T-helper 2 cell treated with Interferon-gamma antibody and Interleukin-4, amounts not matched to agents 100 ng/mL and 5 ng/mL, for 36 hours (primary cell): ENCODE measurements around the gene ABLIM2. TPM values are rescaled to one million over a fixed set of nuclear protein-coding genes. Genes with fewer than 3 reads are reported as not detected.

Experiments
- intact Hi-C: fragments of 100-400 bp; cut with micrococcal nuclease; formaldehyde crosslinking; loops from one replicate; pipeline ENCODE4 v1.15.1; 2023
- total RNA-seq: library from RNA; stranded (reverse); gene quantifications from 2 replicates; pipeline ENCODE4 v1.2.3, GENCODE V29; 2022

ABLIM2 gene
- total RNA-seq, 1 donor from 2014 or later: 0.43 TPM

DNA sequence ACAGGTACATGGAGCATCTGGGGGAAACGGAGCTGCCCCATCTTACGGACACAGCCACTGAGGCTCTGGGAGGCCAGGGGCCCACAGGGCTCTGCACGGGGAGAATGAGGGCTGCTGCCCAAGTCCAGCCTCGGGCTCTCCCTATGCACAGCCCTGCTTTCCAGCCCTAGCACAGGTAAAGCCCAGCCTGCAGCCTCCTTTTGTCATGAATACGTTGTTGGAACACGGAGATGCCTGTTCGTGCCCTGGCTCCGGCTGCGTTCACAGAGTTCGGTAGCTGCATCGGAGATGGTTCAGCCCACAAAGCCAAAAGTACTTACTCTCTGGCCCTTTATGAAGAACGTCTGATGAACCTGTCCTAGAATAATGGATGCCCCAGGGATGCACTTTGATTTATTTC, 150.2 kb downstream of the ABLIM2 start:
- intact Hi-C loops: no loop called here

DNA sequence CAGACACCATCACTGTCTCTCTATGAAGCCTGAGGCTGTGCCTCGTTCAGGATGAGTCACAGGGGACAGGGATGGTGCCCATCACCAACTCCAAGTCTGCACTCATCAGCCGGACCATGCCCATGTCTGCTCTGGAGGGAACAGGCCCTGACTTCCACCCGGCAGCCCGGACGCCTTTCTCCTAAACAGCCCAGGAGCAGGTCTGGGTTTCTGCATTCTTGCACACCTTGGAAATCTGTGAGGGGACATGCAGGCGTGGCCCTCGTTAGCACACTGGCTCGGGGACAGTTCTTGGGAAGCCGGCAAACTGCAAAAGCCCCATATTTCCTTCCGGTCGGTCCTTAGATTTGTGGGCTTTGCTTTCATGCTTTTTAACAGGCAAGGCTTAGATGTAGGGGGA, 151.0 kb downstream of the ABLIM2 start:
- intact Hi-C loops: no loop called here

DNA sequence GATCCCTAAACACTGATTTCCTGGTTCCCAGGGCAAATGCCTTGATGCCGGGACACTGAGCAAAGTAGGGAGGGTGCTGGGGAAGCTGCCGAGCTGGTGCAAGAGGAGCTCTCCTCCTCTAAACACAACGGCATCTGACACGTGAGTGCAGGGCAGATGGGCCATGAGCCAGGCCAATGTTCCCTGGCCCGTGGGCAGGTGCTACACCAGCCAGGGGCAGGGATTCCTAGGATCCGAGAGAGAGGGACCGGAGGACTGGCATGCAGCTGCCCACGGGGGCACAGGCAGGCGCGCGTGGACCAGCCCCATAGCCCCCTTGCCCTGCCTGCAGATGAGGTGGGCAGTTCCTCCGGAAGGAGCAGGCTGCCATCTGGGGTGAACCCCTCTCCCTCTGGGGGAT, 152.1 kb downstream of the ABLIM2 start:
- intact Hi-C loops: no loop called here

DNA sequence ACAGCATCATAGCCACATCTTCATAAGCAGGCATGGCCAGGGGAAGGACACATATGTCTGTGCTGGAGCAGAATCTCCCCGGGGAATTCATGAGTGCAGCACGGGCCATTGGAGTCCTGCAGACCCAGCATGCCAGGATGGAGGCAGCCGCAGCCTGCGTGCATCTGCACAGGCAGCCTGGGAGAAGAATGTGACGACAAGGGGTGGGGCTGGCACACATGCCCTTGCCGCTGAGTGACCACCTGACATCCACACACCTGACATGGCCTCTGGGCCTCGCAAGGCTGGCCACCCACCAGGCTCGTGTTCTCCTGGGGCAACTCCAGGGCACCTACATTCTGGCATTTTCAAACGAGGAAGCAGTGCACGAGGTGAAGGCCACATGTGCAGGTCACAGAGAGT, 152.8 kb downstream of the ABLIM2 start:
- intact Hi-C loops: no loop called here

DNA sequence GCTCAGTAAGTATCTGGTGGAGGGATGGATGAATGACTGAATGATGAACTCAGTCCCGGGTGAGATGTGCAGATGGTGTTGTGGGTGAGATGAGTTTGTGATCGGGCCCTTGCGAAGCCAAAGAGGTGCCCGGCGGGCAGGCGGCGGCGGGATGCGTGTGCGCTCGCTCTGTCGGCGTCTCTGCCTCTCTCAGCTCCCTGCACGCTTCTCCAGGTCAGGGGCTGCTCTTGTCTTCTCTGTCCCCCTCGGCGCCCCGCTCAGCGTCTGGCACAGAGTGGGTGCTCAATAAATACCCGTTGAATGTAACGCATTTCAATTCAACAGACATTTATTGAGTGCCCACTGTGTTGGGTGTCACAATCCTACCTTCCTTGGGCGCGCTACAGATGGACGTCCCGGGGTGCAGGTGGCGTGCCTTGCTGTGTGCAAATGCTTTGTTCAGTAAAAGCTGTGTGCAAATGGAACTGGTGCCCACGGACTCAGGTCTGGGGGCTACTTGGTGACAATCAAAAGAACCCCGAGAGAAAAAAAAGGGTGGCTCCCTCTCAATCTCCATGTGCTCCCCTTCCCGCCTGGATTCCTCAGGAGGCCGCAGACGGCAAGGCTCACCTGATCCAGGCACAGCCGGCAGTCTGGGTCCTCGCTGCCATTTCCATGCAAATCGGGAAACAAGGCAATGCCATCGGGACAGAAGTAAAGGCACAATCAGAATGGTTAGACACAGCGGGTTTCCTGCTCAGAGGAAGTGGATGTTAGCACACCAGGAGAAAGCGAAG, 153.4 kb downstream of the ABLIM2 start:
- intact Hi-C loops: no loop called here

DNA sequence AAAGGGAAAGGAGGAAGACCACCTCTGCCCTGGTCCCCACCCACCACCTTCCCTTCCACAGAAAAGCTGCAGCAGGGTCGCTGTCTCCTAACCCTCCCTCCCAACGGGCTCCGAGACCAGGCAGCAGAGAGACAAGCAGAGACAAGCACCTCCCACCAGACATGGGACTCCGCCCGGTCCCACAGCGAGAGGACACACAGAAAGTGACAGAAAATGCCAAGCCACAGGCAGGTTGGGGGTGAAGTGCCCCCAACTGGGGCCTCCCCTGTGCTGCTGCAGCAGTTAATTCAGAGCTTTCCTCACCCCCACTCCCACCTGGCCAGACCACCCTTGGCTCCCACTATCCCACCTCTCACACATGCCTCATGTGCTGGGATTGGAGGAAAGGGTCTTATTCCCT, 154.5 kb downstream of the ABLIM2 start:
- intact Hi-C loops: no loop called here

DNA sequence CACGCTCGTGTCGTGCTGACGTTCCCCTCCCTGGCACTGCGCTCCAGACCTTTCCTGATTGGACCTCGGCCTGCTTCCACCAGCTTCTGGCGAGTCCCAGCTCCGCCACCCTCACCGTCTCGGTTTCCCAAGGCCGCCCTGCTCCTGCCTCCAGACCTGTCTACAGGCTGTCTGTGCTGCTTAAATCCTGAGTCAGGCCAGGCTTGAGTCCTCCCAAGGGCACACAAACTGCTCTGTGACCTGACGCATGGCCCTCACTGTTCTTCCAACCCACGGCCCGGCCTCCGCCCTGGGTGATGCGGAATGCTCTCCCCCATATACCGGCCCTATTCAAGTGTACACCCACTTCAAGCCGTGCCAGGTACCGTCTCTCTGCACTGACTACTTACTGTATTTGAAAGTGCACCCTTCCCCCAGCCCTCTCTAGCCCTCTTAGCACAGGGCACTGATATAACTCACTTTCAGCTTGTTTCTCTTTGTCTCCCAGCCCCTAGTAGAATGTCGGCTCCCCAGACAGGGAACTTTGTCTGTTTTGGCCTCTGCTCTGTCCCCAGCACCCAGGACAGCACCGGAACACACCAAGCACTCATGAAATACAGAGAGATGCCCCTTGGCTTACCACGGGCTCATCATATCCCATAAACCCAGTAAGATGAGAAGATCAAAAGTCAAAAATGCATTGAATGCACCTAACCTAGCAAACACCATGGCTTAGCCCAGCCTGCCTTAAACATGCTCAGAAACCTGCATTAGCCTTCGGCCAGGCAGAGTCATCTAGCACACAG, 155.9 kb downstream of the ABLIM2 start:
- intact Hi-C loops: no loop called here

DNA sequence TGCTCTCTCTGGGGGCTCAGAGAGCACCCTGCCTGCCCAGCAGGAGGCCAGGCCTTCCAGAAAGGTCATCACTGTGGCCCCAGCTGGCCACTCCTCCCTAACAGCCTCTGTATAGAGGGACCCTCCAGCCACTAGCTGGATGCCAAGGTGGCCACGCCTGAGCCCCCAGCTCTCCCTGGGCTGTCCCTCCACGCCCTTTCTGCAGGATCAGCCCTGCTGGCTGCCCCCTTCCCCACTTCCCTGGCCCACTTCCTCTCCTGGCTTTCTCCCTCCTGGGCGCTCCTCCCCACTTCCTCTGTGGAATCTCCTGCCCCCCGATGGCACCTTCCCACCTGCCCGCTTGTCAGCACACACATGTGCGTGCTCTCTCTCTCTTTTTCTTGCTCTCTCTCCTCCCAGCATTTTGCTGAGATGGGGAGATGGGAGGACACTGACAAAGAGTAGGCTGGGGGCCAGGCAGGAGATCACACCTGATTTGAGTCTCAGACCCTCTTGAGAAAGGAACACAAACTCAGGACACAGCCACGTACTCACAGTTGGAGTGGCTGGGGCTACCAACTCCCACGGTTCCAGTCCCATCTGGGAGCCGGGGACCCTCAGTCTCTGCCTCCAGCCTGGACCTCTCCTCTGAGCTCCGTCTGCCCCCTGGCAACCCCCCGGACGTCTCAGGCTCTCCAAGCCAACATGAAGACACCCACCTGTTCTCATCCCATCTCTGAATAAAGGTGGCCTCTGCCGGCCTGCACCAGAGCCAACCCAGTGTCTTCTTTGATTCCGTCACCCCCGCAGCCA, 156.9 kb downstream of the ABLIM2 start:
- intact Hi-C loops: no loop called here

DNA sequence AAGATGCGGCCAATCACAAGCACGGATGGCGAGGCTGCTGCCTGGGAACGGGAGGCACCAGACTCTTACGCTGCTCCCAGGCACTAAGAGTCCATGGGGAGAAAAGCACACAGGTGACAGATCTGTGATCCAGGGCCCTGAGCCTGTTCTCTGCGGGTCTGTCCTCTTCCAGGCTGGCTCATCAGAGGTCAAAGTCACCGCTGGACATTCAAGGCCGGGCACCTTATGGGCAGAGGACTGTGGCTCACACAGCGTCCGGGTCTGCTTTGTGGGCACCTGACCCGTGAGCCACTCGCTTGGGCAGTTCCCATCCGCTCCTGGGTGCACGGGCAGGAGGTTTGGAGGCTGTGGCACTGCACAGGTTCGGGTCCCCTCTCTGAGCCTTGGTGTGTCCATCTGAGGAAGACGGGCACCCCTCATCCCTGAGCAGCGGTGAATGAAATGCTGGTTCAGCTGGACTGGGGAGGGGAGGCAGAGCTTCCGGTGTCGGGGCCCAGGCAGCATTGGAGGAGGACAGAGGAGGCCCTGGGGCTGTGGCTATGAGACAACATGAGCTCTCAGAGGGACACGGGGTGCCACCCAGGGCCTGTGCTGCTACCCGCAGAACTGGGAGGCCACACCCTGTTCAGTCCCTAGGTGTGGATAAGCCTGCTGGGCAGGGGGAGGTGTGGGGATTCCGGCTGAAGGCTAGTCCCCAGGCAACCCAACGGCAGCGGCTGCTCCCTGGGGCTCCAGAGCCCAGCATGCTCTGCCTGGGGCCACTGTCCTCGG, 157.7 kb downstream of the ABLIM2 start:
- intact Hi-C loops: no loop called here

DNA sequence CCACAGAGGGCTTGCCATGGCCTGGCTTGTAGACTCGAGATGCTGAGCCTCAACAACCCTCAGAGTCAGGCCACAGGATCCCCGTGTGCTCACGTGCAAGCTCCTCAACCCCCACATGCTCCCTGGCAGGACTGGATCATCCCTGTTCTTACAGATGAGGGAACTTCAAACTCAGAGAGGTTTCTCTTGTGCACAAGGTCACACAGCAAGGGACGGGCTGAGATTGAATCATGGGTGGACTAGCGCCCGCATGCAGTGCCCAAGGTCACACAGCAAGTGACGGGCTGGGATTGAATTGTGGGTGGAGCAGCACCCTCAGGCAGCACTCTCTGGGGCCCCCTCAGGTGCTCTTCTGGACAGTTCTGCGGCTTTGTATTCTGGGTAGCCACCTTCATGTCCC, 158.4 kb downstream of the ABLIM2 start:
- intact Hi-C loops: no loop called here

DNA sequence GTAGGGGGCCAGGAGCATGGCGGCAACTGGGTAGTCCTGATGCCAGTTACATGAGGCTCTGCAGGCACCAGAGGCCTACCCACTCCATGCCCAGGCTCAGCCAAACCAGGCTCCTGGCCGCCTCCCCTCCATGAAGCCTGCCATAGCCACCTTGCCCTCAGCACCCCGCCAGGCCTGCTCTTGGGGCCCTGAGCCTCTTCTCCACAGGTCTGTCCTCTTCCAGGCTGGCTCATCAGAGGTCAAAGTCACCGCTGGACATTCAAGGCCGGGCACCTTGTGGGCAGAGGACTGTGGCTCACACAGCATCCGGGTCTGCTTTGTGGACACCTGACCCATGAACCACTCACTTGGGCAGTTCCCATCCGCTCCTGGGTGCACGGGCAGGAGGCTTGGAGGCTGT, 158.9 kb downstream of the ABLIM2 start:
- intact Hi-C loops: no loop called here

DNA sequence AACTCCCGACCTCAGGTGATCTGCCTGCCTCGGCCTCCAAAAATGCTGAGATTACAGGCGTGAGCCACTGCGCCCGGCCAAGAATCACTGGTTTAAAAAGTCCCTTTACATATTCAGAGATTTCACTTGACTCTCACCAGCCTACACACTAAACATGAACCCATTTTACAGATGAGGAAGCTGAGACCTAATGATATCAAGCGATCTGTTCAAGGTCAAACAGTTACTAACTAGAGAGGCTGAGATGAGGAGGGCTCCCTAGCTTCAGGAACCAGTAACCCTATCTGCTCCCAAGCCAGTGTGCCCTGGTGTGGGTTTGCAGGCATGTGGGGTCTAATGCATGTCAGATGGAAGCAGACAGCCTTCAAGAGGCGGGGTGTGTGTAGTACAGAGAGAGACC, 159.3 kb downstream of the ABLIM2 start:
- intact Hi-C loops: no loop called here

DNA sequence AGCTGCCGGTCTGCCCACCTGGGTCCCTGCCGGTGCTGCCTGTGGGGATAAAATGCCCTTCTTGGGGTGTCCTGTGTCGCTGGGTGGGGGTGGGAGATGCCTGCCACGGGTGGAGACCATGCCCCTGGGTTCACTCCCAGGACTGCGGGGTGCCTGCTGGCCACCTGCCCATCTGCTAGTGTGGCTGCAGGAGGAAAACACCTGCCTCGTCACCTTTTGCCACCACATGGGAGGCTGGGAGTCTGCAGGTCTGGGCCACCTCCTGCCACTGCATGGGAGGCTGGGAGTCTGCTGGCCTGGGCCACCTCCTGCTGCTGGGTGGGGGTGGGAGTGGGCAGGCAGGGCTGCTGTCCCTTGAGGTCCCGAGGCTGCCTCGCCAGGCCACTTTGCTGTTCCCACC, 160.2 kb downstream of the ABLIM2 start:
- intact Hi-C loops: no loop called here

DNA sequence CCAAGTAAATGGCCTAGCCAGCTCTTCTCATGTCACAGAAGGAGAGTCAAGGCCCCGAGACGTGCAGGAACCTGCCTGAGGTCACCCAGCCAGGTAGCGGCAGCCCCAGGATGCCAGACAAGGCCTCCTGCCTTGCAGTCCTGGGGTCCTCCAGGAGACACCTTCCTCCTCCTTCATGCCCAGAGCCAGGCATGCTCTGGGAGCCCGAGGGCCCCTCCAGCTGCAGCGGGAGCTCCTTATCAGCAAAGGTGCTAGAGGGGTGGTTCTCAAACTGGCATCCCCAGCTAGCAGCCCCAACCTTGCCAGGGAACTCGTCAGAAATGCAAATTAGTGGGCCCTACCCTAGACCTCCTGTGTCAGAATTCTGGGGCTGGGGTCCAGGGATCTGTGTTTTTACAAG, 162.7 kb downstream of the ABLIM2 start:
- intact Hi-C loops: no loop called here

DNA sequence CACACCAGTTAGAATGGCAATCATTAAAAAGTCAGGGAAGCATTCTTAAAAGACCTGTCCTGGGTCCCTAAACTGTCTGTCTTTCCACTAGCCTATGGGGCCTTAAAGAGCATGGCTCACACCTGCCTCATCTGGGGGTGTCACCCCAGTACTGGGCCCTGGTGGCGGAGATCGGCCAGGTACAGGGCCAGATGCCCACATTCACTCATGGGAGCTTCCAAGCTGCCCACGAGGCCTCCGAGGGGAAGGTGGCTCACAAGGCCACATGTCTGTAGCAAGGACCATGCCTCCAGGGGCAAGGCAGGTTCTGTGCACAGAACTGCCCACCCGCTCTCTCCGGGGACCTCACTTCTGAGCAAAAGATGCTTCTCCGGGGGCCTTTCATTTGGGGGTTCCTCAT, 163.5 kb downstream of the ABLIM2 start:
- intact Hi-C loops: no loop called here

DNA sequence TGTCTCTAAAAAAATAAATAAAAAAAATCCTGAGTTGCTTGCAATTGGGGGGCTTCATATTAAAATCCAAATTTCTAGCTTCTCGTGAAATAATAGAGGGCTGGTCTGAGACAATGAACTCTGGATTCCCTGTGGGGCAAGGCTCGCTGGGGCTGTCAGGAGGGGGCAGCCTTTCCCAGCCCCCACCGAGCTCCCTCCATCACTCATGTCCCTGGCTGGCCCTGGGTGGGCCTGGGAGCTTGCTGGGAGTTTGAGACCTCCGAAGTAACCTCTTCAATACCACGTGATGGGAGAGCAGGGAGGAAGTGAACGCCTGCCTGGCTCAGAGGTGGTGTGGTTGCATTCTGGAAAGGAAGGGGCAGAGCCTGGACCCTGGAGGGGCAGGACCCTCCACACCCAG, 164.9 kb downstream of the ABLIM2 start:
- intact Hi-C loops: no loop called here

DNA sequence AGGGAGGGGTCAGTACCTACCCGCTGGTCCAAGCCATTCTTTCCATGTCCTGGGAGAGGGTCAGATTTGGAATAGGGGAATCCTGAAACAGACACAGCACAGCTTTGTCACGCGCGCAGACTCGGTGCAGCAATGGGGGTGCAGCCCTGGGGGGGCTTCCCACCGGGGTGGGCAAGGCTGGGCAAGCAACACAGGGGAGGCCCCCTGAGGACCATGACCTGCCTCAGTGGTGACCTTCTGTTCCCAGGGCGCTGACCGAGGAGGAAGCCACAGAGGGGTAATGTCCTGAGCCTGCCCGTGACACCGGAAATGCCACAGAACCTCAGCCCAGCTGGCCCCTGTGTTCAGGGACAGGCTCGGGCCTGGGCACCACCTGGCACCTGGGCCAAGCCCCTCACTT, 165.8 kb downstream of the ABLIM2 start:
- intact Hi-C loops: no loop called here

DNA sequence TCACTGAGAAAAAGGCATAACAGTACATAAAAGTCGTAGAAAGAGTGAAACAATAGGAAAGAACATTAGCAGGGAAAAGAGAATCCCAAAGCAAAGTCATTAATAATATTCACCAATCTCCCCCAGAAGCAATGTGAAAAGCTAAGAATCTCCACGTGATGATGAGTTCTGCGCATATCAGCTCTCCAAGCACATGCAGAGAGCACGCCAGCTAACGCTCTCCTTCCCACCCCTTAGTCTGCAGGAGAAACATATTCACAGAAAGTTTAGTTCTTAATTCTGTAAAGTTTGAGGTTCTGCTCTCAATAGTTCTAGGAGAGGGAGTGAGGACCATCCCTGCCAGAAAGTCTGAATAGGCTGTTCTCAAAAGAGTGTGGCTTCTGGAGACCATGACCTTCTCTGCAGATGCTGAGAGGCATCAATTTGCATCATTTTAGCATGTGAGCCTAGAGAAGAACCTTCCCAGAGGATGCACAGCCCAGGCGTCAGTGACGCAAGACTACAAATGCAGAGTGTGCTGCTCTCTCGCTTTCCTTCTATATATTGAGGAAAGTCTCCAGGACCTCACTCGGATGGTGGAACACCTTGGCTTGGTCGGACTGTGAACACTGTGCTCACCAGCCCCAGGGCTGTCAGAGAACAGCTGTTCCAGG, 167.7 kb downstream of the ABLIM2 start:
- intact Hi-C loops: no loop called here

DNA sequence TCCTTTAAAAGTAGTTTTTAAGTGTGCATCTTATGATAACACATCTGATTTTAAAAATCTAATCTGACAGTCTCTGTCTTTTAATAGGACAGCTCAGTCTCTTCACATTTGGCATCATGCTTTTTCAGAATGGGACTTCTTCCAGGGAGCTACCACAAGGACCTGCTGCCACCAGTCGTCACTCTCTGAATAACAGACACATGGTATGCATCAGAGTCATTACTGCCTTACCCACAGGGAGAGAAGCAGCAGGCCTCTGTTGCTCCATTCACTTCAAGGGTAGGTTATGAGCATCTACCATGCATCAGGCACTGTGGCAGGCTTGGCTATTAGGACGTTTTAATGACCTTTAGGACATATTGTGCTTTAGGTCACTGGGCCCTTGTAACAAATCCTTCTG, 169.0 kb downstream of the ABLIM2 start:
- intact Hi-C loops: loop anchor here (5.0 kb wide), 1 partner anchor 112 kb away; no protein-coding TSS in a partner anchor

DNA sequence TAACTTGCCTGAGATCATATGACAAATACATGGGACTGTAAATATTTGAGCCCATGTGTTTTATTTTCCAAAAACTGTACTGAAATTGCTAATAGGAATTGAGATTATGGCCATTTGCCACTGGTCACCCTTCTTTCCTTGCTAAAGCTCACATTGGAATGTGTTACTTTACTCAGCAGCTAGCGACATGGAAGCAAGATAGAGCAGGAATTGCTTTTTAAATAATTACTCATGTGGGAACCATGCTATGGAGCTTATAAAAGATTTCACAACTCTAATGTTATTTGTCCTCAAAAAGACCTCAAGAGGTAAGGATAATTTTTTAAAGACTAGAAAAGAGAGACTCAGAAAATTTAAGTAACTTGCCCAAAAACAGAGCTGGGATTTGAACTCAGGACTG, 170.2 kb downstream of the ABLIM2 start:
- intact Hi-C loops: loop anchor here (5.0 kb wide), 1 partner anchor 111 kb away; no protein-coding TSS in a partner anchor
